ENCODE measurements around the gene MRPL12. TPM values are rescaled to one million over a fixed set of nuclear protein-coding genes. Genes with fewer than 3 reads are reported as not detected.

Gene MRPL12
- total RNA-seq, 1 experiment from 2014 or later, result 139 TPM

DNA sequence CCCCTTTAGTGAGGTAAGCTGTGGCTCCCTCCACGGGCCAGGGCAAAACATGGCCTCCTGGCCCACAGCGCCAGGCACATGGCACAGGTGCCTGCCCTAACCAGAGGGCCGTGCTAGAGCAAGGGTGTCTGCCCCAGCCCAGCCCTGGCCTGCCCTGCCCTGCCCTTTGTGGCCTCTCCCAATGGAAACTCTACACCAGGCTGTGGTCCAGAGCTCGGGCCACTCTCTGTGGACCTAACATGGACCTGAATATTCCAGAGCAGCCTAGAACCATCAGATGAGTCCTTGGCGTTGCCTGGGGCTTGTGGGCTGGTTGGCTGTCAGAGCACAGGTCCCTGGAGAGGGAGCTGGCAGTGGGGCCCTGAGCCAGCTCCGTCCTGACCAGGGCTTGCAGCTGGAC is 8.0 kb upstream of the MRPL12 start (continued):
- no peak for TF ChIP-seq STAT6 (CRISPR knock-in tag; conservative IDR thresholded peaks at IDR 0.05; ENCODE audit: low read depth)
- no peak for TF ChIP-seq CBFB (CRISPR knock-in tag; IDR thresholded peaks at IDR 0.05; ENCODE audit: low read depth)
- no peak for TF ChIP-seq USF1 (CRISPR knock-in tag; IDR thresholded peaks at IDR 0.05)
- no peak for TF ChIP-seq RELA (CRISPR knock-in tag; IDR thresholded peaks at IDR 0.05; ENCODE audit: borderline replicate concordance)
- no peak for TF ChIP-seq AFF4 (CRISPR knock-in tag; IDR thresholded peaks at IDR 0.05; ENCODE audit: borderline replicate concordance)
- TF ChIP-seq, protein P1, sequence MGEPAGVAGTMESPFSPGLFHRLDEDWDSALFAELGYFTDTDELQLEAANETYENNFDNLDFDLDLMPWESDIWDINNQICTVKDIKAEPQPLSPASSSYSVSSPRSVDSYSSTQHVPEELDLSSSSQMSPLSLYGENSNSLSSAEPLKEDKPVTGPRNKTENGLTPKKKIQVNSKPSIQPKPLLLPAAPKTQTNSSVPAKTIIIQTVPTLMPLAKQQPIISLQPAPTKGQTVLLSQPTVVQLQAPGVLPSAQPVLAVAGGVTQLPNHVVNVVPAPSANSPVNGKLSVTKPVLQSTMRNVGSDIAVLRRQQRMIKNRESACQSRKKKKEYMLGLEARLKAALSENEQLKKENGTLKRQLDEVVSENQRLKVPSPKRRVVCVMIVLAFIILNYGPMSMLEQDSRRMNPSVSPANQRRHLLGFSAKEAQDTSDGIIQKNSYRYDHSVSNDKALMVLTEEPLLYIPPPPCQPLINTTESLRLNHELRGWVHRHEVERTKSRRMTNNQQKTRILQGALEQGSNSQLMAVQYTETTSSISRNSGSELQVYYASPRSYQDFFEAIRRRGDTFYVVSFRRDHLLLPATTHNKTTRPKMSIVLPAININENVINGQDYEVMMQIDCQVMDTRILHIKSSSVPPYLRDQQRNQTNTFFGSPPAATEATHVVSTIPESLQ (CRISPR knock-in tag; IDR thresholded peaks at IDR 0.05), result no peak
- TF ChIP-seq ZNF232 (CRISPR knock-in tag; IDR thresholded peaks at IDR 0.05), result no peak

- H3K9me3 Mint-ChIP-seq, result no peaks in the 10 kb centered on the region
- DNase-seq (ENCODE audit: low spot score) (no peak), ATAC-seq (no peak)
- POLR2A ChIA-PET, result no interaction called here
- no peak overlapping the region for H3K27ac Mint-ChIP-seq
- CTCF ChIA-PET, result interaction anchor here (1.8 kb wide), 1 partner anchor 20 kb away, joined by 9 read pairs; no protein-coding TSS in a partner anchor
- H3K36me3 Mint-ChIP-seq, result peaks cover 34% of the 10 kb centered on the region
- H3K4me3 Mint-ChIP-seq, result no peak overlapping the region
- peaks cover under 1% of the 10 kb centered on the region; the same call in 1 of the 2 replicates for H3K4me1 Mint-ChIP-seq
- no peaks in the 10 kb centered on the region for H3K27me3 Mint-ChIP-seq (ENCODE audit: low read depth)
- TF ChIP-seq ZNF317 (CRISPR knock-in tag; IDR thresholded peaks at IDR 0.05; ENCODE audit: borderline replicate concordance, low read depth) (no peak), STAT6 (CRISPR knock-in tag; conservative IDR thresholded peaks at IDR 0.05; ENCODE audit: low read depth) (no peak), ZNF423 (CRISPR knock-in tag; IDR thresholded peaks at IDR 0.05) (no peak), CBFB (CRISPR knock-in tag; IDR thresholded peaks at IDR 0.05; ENCODE audit: low read depth) (no peak), KAT7 (CRISPR knock-in tag; IDR thresholded peaks at IDR 0.05; ENCODE audit: borderline replicate concordance) (no peak), NR3C1 (CRISPR knock-in tag; conservative IDR thresholded peaks at IDR 0.05; ENCODE audit: low read depth) (no peak), TCF7 (CRISPR knock-in tag; IDR thresholded peaks at IDR 0.05; ENCODE audit: low read depth) (no peak), TEAD1 (CRISPR knock-in tag; IDR thresholded peaks at IDR 0.05) (no peak), RORB (CRISPR knock-in tag; IDR thresholded peaks at IDR 0.05) (no peak), ATF3 (CRISPR knock-in tag; conservative IDR thresholded peaks at IDR 0.05) (no peak), ZNF232 (CRISPR knock-in tag; IDR thresholded peaks at IDR 0.05) (no peak)
- TF ChIP-seq, protein P2, sequence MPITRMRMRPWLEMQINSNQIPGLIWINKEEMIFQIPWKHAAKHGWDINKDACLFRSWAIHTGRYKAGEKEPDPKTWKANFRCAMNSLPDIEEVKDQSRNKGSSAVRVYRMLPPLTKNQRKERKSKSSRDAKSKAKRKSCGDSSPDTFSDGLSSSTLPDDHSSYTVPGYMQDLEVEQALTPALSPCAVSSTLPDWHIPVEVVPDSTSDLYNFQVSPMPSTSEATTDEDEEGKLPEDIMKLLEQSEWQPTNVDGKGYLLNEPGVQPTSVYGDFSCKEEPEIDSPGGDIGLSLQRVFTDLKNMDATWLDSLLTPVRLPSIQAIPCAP (CRISPR knock-in tag; IDR thresholded peaks at IDR 0.05), result no peak
- TF ChIP-seq, protein P3, sequence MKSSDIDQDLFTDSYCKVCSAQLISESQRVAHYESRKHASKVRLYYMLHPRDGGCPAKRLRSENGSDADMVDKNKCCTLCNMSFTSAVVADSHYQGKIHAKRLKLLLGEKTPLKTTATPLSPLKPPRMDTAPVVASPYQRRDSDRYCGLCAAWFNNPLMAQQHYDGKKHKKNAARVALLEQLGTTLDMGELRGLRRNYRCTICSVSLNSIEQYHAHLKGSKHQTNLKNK (CRISPR knock-in tag; IDR thresholded peaks at IDR 0.05), result no peak
Observed at GRCh38 chr17:81695801-81696200, 7.4 kb upstream of the MRPL12 start.

Data from WTC11 (cell line).